HG03095 (cell line): ENCODE measurements around the gene GSDME.
"Not testable (repeated sequence)": the region's sequence is repeated elsewhere in the genome, so short reads cannot be mapped to it uniquely, and the experiment has no call there.

Source experiments
- ATAC-seq: cut with Tn5 transposase; IDR thresholded peaks from one replicate; pipeline ENCODE4 v1.9.1; 2021; ENCODE audit warnings: moderate library complexity; ENCODE audit not compliant: unreplicated experiment

The GSDME gene

DNA sequence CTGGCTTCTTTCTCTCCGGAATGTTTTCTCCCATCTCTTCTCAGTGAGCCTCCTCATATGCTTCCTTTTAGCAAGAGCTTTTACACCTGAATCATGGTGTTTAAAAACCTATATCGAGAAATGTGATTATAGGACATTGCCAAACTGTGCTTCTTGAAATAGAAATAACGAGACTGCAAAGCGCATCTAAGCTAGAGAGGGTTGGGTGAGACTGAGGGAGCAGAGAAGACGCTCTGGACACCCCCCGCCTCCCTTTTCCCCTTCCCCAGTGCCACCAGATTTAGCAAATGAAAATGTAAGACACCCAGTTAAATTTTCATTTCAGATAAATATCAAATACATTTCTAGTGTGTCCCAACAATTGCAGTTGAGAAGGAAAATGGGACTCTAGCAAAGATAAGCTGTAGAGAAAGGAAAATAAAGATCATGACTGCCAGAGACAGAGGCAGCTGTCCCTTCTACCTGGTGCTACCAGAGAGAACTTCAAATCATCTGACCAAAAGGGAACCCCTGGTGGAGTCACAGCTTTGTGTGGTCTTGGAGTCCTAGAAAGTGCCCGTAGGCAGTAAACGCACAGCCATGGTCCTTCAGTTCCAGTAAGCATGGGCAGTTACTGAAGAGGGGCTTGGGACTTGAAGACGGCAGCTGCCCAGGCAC, 14.6 kb downstream of the GSDME start:
- ATAC-seq = no peak

DNA sequence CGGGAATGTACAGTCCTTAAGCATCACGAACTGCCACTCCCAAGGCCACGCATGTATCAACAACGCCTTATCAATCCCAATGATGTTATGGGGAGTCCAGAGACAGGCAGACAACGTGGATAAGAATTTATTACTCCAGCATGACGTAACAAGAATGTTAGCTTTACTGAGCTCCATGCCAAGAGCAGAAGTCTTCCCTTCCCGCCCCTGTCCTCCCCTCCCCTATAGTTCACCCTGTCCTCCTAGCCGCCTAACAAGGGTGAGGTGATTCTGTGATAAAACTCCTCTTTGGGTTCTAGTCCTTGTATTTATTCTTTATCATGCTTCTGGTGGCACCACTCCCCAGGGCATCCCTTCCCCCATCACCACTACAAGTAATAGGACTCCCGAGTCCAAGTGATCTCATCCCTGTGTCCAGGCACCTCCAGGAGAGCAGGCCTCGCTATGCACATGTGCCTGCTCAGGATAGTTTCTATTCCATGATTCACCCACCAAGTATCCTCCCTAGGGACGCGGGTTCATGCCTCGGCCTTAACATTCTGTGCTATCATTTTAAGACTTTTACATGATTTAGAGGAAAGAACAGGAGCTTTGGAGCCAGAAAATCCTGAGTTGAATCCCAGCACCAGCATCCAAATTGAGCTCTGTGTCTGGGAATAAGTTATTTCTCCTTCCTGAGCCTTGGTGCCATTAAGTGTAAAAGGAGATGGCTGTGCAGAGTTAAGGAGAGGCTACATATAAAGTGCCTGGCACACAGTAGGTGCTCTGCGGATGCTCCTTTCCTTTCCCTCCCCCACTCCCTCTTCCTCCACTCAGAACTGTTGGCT, 15.4 kb downstream of the GSDME start:
- no peak for ATAC-seq

DNA sequence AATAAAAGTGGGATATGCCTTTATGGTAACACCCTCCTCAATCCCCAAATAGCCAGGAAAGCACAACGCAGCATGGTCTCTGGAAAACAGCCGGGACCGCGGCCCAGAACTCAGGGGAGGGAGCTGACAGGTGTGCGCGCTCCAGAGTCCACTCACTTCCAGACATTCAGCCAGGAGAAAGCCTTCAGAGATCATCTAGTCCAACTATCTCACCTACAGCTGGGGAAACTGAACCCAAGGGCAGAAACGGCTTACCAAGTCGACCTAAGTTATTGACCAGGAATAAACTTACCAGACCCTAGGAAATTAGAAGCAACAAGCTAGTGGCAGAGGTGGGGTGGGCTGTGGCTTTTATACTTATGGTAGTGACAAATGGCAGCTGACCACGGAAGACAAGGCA, 16.4 kb downstream of the GSDME start:
- ATAC-seq = no peak

DNA sequence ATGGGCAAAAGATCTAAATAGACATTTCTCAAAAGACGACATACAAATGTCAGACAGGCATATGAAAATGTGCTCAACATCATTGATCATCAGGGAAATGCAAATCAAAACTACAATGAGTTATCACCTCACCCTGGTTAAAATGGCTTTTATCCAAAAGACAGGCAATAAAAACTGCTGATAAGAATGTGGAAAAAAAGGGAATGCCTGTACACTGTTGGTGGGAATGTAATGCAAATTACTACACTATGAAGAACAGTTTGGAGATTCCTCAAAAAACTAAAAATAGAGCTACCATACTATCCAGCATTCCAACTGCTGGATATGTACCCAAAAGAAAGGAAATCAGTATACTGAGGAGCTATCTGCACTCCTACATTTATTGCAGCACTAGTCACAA, 18.0 kb downstream of the GSDME start:
- no peak for ATAC-seq

DNA sequence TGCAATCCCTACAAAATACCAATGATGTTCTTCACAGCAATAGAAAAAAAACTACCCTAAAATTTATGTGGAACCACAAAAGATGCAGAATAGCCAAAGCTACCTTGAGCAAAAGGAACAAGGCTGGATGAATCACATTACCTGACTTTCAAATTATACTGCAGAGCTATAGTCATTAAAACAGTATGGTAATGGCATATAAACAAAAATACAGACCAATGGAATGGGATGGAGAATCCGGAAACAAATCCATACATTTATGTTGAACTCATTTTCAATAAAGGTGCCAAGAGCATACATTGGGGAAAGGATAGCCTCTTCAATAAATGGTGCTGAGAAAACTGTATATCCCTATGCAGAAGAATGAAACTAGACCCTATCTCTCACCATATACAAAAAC, 18.7 kb downstream of the GSDME start:
- ATAC-seq = no peak

DNA sequence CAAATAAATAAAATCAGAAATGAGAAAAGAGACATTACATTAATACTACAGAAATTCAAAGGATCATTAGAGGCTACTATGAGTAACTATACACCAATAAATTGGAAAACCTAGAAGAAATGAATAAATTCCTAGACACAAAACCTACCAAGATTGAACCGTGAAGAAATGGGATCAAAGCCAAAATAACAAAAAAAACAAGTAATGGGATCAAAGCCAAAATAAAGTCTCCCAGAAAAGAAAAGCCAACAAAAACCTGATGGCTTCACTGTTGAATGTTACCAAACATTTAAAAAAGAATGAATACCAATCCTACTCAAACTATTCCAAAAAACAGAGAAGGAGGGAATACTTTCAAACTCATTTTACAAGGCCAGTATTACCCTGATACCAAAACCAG, 20.0 kb downstream of the GSDME start:
- ATAC-seq = no peak

DNA sequence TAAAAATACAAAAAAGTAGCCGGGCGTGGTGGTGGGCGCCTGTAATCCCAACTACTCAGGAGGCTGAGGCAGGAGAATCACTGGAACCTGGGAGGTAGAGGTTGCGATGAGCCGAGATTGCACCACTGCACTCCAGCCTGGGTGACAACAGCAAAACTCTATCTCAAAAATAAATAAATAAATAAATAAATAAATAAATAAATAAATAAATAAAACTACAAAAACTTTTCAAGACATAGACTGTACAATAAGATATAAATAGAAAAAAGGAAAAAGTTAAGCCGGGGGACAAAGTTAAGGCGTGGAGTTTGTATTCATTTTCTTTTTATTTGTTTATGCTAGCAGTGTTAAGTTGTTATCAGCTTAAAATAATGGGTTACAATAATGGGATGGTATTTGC, 21.7 kb downstream of the GSDME start:
- ATAC-seq = not testable (repeated sequence)

DNA sequence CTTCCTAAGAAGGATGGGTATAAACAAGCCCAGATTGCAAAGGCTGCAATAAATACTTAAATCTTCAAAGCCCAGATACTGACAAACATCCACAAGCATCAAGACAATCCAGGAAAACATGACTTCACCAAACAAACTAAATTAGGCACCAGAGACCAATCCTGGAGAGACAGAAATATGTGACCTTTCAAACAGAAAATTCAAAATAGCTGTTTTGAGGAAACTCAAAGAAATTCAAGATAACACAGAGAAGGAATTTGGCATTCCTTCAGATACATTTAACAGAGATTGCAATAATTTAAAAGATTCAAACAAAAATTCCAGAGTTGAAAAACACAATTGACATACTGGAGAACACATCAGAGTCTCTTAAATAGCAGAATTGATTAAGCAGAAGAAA, 23.0 kb downstream of the GSDME start:
- ATAC-seq = no peak

DNA sequence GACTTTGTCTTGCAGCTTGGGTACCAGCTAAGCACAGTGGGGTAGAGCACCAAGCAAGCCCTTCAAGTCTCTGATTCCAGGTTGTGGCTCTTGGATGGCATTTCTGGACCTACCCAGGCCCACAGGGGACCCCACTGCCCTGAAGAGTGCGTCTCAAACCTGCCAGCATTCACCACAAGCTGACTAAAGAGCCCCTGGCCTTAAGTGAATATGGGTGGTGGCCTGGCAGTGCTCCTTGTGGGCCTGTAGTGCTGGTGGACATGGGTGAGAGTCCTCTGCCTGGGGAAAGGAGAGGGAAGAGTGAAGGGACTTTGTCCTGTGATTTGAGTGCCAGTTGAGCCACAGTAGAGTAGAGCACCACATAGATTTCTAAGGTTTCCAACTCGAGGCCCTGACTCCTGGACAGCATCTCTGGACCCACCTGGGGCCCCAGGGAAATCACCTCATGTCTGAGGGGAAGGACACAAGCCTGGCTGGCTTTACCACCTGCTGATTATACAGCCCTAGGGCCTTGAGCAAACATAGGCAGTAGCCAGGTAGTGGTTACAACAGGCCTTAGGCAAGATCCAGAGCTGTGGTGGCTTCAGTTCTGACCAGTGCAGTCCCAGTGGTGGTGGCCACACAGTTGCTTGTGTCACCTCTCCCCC, 23.7 kb downstream of the GSDME start:
- ATAC-seq = peak; percentile 26

DNA sequence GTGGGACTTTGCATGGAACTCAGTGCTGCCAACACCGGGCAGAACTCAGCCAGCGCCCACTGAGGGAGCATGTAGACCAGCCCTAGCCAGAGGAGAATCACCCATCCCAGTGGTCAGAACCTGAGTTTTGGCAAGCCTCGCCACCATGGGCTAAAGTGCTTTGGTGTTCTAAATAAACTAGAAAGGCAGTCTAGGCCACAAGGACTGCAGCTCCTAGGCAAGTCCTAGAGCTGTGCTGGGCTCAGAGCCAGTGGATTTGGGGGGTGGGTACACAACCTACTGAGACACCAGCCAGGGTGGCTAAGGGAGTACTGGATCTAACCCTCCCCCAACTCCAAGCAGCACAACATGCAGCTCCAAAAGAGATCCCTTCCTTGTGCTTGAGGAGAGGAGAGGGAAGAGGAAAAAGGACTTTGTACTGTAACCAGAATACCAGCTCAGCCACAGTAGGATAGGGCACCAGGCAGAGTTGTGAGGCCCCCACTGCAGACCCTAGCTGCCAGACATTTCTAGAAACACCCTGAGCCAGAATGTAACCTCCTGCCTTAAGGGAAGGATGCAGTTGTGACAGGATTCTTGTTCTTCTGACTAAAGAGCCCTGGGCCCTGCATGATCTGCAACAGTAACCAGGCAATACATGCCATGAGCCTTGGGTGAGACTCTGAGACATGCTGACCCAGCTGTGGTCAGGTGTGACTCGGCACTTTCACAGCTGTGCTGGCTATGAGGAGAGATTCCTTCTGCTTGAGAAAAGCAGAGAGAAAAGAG, 24.4 kb downstream of the GSDME start:
- peak; percentile 58 for ATAC-seq

DNA sequence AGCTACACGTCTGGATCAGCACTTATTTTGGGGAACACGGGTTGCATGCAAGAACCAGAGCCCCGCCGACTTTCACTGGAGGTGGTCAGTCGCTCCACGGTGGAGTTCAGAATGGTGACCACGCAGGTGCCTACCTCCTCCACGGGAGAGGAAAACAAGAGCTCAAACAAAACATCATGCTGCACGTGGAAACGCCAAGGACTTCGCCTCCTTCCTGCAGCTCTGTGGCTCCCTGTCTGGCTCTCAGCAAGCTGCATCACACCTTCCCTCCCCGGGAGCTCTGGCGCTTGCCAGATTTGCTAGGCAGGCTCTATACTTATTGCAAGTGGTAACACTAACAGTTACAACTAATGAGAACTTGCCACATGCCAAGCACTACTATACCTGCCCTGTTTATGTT, 26.0 kb downstream of the GSDME start:
- no peak for ATAC-seq

DNA sequence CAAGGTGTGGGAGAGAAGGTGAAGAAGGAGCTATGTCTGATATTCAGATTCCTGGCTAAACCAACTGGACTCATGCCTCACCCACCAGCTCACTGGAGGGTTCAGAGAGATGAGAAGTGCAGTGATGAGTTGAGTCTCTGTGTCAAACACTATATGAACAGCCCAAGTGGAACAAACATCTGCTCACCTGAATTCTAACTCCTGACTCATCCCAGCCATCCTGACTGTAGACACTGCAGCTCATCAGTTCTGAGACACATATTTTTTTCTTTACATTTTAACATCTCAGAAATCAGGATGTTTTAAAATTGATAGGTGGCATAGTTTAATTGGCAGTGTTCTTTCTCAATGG, 27.3 kb downstream of the GSDME start:
- no peak for ATAC-seq

DNA sequence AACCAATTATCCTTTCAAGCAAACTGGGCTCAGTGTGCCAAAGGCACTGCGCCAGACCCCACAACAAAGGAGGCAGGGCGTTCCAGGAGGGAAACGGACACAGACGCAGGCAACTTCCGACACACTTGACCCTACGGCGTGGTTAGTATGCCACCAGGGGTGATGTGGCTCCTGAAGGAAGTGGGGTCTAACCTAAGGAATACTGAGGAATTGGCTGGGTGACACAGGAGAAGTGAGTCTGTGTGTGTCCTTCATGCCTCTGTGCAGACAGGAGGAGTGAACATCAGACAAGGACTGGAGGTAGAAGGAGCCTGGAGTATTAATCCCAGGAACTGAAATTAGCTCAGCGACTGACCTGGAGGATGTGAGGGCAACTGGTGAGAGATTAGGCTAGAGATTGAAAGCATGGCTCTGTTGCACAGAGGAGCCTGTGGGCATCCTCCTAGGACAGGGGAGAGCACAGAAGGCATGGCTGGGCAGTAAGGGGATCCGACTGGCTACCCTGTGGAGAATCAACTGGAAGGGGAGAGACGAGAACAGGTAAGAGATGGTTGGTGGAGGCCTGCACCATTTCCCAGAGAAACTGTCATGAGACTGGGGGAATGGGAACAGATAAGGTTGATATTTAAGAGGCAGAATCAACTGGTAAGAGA, 27.8 kb downstream of the GSDME start:
- no peak for ATAC-seq

DNA sequence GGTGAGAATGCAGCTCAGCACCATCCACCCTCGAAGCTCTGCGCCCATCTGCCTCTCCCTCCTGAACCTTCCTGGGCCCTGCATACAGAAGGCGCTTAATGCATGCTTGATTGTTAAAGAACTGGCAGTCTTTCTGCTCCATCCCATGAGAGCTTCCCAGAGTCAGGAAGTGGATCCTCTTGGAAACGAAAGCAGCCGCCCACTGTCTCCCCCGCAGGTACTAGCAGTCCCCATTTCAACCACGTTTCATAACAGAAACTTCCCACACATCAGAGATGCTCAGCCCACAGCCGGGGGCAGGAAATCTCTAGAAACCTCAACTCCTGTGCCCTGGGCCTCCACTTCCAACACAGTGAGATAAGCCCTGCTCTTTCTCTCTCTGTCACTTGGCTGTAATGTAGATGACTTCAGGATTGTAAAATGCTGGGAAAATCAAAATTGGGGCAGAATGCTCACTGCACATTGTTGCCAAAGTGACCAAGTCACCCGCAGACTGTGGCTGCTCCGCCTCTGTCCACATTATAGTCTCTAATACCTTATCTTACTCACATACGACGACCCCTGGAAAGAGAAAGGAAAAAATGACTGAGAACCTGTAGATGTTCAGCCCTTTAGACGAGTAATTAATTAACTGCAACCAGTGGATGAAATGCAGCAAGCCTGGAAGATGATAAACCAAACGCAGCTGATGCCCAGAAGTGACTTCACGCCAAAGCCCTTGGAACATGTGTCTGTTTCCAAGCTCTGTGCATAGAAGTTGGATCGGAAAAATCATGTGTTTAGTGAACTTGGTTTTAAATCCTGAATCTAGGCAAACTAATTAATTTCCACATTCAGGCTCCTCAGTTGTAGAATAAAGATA, 28.5 kb downstream of the GSDME start:
- no peak for ATAC-seq

DNA sequence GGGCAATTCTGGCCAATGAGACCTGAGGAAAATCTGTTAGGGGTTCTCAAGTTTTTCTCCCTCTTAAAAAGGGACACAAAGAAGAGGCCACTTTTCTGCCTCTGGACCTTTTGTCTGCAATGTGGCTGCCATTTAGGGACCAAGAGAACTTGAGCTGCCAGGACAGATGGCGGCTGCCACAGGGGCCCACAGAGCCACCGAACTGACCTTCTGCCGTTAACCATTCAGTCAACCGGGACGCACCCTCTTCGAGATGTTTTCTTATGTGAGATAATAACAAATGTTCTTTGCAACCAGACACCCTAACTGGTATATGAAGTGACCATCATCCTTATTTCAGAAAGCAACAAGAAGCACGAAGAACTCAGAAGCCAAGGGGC, 29.2 kb downstream of the GSDME start:
- no peak for ATAC-seq

DNA sequence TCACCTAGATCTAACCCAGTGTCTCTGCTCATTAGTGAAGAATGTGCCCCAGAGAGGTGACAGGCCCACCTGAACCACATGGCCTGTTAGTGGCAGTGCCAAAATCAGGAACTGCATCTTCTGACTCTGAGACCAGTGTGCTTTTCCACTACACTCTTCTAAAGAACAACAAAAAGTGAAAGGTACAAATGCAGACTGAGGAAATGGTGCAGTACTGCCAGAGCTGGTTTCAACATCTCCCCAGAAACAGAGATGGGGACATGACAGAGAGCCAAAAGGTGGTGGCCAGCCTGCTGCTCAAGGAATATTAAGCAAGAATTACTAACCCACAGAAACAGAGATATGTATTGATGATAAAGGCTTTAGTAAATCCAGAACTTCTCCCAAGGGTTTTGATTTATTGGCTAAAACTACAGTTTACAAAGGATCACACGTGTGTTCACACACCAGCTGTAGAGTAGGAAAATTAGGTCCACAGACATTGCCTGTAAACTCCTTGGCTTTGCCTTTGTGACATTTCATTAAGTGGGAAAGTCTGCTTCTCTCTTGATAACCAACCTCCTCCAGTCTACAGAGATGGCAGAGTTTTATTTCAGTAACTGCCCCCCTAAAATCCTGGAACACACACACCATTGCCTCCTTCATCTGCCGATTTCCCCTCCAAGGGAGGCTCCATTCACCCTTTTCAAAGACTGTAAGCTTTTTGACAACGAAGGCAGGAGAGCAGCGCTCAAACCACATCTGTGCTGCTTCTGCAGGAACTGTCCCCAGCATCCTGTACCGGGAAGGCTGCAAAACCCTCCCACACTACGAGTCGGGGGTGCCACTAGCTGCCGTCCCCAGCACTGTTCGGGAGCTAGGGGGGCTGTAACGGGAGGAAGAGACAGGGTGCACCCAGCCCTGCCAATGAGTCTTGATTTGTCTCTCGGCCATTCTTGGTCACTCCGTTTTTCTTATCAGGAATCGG, 29.8 kb downstream of the GSDME start:
- peak; percentile 68 for ATAC-seq

DNA sequence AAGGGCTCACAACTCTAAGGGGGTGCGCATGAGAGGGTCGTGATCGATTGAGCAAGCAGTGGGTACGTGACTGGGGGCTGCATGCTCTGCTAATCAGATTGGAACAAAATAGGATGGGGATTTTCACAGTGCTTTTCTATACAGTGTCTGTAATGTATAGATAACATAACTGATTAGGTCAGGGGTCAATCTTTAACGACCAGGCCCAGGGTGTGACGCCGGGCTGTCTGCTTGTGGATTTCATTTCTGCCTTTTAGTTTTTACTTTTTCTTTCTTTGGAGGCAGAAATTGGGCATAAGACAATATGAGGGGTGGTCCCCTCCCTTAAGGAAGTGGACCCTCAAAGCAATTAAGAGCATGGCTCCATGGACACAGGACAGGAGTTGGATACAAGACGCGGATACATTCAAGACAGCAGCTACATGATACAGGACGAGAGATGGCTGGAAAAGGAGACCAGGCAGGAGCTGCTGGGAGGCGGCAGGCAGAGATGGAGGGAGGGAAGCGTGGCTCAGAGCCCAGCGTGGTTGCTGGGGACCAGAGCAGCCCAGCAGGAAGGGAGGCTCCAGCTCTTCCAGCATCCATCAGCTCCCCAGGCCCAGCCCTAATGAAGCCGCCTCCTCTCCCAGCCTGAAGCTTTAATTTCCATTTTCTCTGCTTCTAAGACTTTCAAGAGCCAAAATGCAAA, 31.6 kb downstream of the GSDME start:
- ATAC-seq = no peak

DNA sequence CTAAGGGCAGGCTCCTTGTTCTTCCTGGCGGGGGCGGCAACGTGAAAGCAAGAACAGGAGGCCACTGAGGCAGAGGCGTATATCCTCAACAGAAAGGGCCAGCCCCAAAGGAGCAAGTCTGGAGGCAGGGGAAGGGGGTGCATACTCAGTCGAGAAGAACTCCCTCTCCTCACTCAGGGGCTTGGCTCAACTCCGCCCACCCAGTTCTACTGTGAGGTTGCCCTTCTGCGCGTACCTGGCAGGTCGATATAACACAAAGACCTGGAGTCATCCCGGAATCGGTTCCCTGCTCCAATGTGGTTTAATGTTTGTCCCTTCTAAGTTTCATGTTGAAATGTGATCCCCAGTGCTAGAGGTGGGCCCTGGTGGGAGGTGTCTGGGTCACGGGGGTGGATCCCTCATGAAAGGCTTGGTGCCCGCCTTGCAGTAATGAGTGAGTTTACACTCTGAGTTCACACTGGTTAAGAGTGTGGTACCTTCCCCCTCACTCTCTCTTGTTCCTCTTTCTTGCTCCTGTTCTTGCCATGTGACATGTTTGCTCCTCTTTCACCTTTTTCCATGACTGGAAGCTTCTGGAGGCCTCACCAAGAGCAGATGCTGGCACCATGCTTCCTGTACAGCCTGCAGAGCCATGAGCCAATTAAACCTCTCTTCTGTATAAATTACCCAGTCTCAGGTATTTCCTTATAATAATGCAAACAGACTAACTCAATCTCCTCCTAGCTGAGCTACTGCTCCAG, 32.6 kb downstream of the GSDME start:
- ATAC-seq = no peak
